Sigmoid colon (tissue), 4 donors: Measurements from ENCODE around the gene DHRS7B.

ENCODE experiments used
- CTCF ChIP-seq, 4 experiments: fragments of 450-650 bp in 3 of 4; fragments of 200-600 bp in 1 of 4; IDR thresholded peaks; one replicate each; pipeline ENCODE4 v1.5.1; 2016 to 2019; ENCODE audit warnings: antibody characterized with exemption in 4 of 4, mild to moderate bottlenecking in 3 of 4, moderate library complexity in 2 of 4
- EP300 ChIP-seq, 4 donors: sonication (generic); formaldehyde crosslinking; IDR thresholded peaks; one replicate each; pipeline ENCODE4 v1.6.1; 2017; ENCODE audit warnings: antibody characterized with exemption in 4 of 4
- POLR2A ChIP-seq, 2 donors: fragments of 450-650 bp; IDR thresholded peaks; one replicate each; pipeline ENCODE4 v1.6.1; 2016; ENCODE audit warnings: antibody characterized with exemption in 2 of 2, mild to moderate bottlenecking in 2 of 2, moderate library complexity in 2 of 2
- POLR2AphosphoS5 ChIP-seq, 4 donors: sonication (generic); formaldehyde crosslinking; IDR thresholded peaks; one replicate each; pipeline ENCODE4 v1.6.1; 2017; ENCODE audit warnings: antibody characterized with exemption in 4 of 4

GRCh38 chr17:21183468-21183867, 56.7 kb downstream of the DHRS7B start:
- TF ChIP-seq CTCF (IDR thresholded peaks at IDR 0.05) (no peak), POLR2A (IDR thresholded peaks at IDR 0.05) (no peak), POLR2AphosphoS5 (IDR thresholded peaks at IDR 0.05) (no peak), EP300 (IDR thresholded peaks at IDR 0.05) (no peak)
